ENCODE results near the gene ALAS1. TPM values are rescaled to one million over a fixed set of nuclear protein-coding genes. Genes with fewer than 3 reads are reported as not detected.
"Not testable (repeated sequence)": the region's sequence is repeated elsewhere in the genome, so short reads cannot be mapped to it uniquely, and the experiment has no call there.

Gene ALAS1
- total and polyA plus RNA-seq, 2 donors (not counting 3 experiments of a cell fraction or from before 2014, with no cell fraction given), result 45.1 to 72.1 TPM

DNA sequence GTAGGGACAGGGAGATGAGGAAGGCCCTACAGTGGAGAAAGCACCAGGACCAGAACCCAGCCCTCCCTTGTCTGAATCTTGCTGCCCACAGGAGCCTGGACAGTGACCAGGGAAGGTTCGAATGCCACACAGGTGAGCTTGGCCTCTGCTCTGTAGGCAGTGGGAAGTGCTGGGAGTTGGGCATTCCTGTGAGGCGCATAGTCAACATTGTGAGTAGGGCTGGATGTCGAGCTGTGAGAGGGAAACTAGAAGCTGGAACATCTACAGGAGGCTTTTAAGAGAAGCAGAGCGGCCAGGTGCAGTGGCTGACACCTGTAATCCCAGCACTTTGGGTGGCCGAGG, 20.3 kb upstream of the ALAS1 start:
- no peak overlapping the region for H3K9ac ChIP-seq (replicated peaks; ENCODE audit: extremely low read depth, insufficient read depth, low read length)
- TF ChIP-seq, protein P1, sequence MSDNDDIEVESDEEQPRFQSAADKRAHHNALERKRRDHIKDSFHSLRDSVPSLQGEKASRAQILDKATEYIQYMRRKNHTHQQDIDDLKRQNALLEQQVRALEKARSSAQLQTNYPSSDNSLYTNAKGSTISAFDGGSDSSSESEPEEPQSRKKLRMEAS (IDR thresholded peaks at IDR 0.05; ENCODE audit: insufficient read depth, insufficient read length), result no peak
- no peak for TF ChIP-seq EZH2 (IDR thresholded peaks at IDR 0.05; ENCODE audit: borderline replicate concordance, low read depth, low read length, severe bottlenecking)
- TF ChIP-seq POLR2A (IDR thresholded peaks at IDR 0.05; ENCODE audit: low read depth, low read length), result no peak
- TF ChIP-seq POLR2AphosphoS5 (IDR thresholded peaks at IDR 0.05; ENCODE audit: insufficient read depth, low read depth, low read length), result no peak
- no peak for TF ChIP-seq GATA2 (IDR thresholded peaks at IDR 0.05; ENCODE audit: insufficient read depth, insufficient read length, low read depth, low read length)
- TF ChIP-seq MYC (IDR thresholded peaks at IDR 0.05; ENCODE audit: low read depth, low read length), result no peak
- TF ChIP-seq FOS (IDR thresholded peaks at IDR 0.05; ENCODE audit: borderline replicate concordance, insufficient read depth, low read length), result no peak
- no peak for TF ChIP-seq JUN (IDR thresholded peaks at IDR 0.05; ENCODE audit: borderline replicate concordance, insufficient read depth, insufficient read length, low read depth)
- TF ChIP-seq, protein P2, sequence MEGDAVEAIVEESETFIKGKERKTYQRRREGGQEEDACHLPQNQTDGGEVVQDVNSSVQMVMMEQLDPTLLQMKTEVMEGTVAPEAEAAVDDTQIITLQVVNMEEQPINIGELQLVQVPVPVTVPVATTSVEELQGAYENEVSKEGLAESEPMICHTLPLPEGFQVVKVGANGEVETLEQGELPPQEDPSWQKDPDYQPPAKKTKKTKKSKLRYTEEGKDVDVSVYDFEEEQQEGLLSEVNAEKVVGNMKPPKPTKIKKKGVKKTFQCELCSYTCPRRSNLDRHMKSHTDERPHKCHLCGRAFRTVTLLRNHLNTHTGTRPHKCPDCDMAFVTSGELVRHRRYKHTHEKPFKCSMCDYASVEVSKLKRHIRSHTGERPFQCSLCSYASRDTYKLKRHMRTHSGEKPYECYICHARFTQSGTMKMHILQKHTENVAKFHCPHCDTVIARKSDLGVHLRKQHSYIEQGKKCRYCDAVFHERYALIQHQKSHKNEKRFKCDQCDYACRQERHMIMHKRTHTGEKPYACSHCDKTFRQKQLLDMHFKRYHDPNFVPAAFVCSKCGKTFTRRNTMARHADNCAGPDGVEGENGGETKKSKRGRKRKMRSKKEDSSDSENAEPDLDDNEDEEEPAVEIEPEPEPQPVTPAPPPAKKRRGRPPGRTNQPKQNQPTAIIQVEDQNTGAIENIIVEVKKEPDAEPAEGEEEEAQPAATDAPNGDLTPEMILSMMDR (IDR thresholded peaks at IDR 0.05; ENCODE audit: extremely low read depth in 1 of 2, insufficient read depth in 1 of 2, low read depth in 1 of 2, low read length in 2 of 2), result no peak
- H3K9me1 ChIP-seq (replicated peaks; ENCODE audit: control insufficient read depth, extremely low read depth, insufficient read depth, low read length), result no peaks in the 10 kb centered on the region
- no peak overlapping the region for H2AFZ ChIP-seq (ENCODE audit: low read depth, low read length)
- no peak overlapping the region for H3K27ac ChIP-seq (ENCODE audit: insufficient read depth, low read depth, low read length)
- H4K20me1 ChIP-seq (replicated peaks; ENCODE audit: control insufficient read depth, extremely low read depth, insufficient read depth, low read length), result no peaks in the 10 kb centered on the region
- no peak overlapping the region for H3K4me2 ChIP-seq (ENCODE audit: insufficient read depth, low read length)
- no TSS peak for BruUV-seq (replicated peaks)
- ChIA-PET CTCF (no interaction called here), POLR2A (no interaction called here)
- H3K79me2 ChIP-seq (ENCODE audit: control insufficient read depth, insufficient read depth, low read length), result no peaks in the 10 kb centered on the region
- DNase-seq (ENCODE audit: low read depth, low spot score), result no peak
- intact Hi-C loops (cut with micrococcal nuclease) (no loop called here), dilution Hi-C loops (cut with MboI; ENCODE audit: extremely low pct_ligation_motif_present, low sequenced_read_pairs) (no loop called here)
- no peaks in the 10 kb centered on the region for H3K9me3 ChIP-seq (replicated peaks; ENCODE audit: control insufficient read depth, insufficient read depth, low read length)
- no peaks in the 10 kb centered on the region for H3K4me1 ChIP-seq (ENCODE audit: control insufficient read depth, extremely low read depth, insufficient read depth, low read length)
- peaks cover 0 to 4% of the 10 kb centered on the region in 2 experiments for H3K27me3 ChIP-seq (ENCODE audit: control insufficient read depth in 2 of 2, insufficient read depth in 2 of 2, low read length in 2 of 2)
- FAIRE-seq, result no peak
- no peak overlapping the region for H3K4me3 ChIP-seq (replicated peaks in 1 of 3; ENCODE audit: insufficient read depth in 1 of 3, low read depth in 1 of 3, low read length in 3 of 3)
- H3K36me3 ChIP-seq (ENCODE audit: control insufficient read depth in 2 of 2, extremely low read depth in 1 of 2, insufficient read depth in 2 of 2, low read length in 2 of 2), result no peaks in the 10 kb centered on the region

DNA sequence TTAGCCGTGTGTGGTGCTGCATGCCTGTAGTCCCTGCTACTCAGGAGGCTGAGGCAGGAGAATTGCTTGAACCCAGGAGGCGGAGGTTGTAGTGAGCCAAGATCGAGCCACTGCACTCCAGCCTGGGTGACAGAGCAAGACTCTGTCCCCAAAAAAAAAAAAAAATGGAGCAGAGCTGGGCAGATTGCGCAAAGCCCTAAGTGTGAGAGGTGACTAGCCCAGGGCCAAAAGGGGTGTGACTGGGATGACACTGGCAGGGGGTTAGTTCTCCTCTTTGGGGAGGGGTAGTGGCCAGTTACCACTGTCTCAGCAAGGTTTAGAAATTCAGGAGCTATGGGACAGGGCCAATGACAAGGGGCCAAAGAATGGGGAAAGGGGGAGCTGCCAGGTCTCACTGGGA, 19.8 kb upstream of the ALAS1 start:
- intact Hi-C loops (cut with micrococcal nuclease); FAIRE-seq; H3K4me3 ChIP-seq (replicated peaks in 1 of 3; ENCODE audit: insufficient read depth in 1 of 3, low read depth in 1 of 3, low read length in 3 of 3); H3K4me1 ChIP-seq (ENCODE audit: control insufficient read depth, extremely low read depth, insufficient read depth, low read length); H3K9me1 ChIP-seq (replicated peaks; ENCODE audit: control insufficient read depth, extremely low read depth, insufficient read depth, low read length); H4K20me1 ChIP-seq (replicated peaks; ENCODE audit: control insufficient read depth, extremely low read depth, insufficient read depth, low read length); dilution Hi-C loops (cut with MboI; ENCODE audit: extremely low pct_ligation_motif_present, low sequenced_read_pairs); H3K4me2 ChIP-seq (ENCODE audit: insufficient read depth, low read length); H2AFZ ChIP-seq (ENCODE audit: low read depth, low read length); H3K9me3 ChIP-seq (replicated peaks; ENCODE audit: control insufficient read depth, insufficient read depth, low read length); H3K9ac ChIP-seq (replicated peaks; ENCODE audit: extremely low read depth, insufficient read depth, low read length); BruUV-seq (replicated peaks); H3K36me3 ChIP-seq (ENCODE audit: control insufficient read depth in 2 of 2, extremely low read depth in 1 of 2, insufficient read depth in 2 of 2, low read length in 2 of 2); POLR2A ChIA-PET; H3K27ac ChIP-seq (ENCODE audit: insufficient read depth, low read depth, low read length); CTCF ChIA-PET; DNase-seq (ENCODE audit: low read depth, low spot score); H3K27me3 ChIP-seq (ENCODE audit: control insufficient read depth in 2 of 2, insufficient read depth in 2 of 2, low read length in 2 of 2); H3K79me2 ChIP-seq (ENCODE audit: control insufficient read depth, insufficient read depth, low read length): not testable (repeated sequence)
